Measurements from ENCODE around the gene DDX51.
"Not testable (repeated sequence)": the region's sequence is repeated elsewhere in the genome, so short reads cannot be mapped to it uniquely, and the experiment has no call there.

DDX51 gene

DNA sequence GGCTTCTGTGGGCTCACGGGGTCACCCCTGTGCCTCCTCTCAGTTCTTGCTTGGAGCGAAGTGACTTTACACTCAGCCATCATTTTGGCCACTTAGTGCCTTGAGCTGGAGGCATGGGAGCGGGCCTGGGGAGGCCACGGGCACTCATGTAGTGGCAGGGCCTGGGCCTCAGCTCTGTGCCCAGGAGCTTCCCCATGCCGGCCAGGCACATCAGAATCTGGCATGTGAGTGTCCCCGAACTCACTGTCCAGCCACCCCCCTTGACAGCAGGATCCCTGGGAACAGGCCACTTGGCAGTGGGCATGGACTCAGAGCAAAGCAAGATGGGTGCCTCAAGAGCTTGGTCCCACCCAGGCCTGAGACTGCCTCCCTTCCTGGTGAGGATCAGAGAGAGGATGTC lies 29.5 kb downstream of the DDX51 start:
- DNase-seq (ENCODE audit: low spot score): no peak

DNA sequence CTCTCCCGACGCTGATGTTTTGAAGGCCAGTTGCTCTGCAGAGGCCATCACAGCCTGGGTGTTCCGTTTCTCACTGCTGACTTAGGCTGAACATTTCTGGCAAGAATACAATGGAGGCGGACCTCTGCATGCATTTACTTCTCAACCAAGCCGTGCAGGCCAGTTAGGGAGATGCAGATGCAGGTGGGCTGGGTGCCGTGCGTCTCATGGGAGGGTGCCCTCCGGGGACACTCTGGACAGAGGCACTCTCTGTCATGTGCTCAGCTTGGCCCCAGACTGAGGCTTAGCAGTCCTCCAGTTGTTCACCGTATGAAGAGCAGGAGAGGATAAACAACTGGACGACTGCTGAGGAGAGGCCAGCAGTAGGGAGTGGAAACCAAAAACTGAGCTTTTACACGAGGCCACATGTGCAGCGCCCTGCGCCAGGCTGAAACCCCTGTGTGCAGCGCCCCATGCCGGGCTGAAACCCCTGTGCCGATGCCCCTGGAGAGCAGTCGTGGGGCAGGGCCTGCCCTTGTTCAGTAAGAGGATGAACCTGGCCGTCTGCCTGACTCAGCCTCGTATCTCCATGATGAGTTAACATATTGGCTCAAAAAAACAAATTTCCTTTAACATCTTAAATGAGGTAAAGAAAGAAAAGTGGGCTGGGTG lies 32.3 kb downstream of the DDX51 start:
- DNase-seq (ENCODE audit: low spot score): no peak

DNA sequence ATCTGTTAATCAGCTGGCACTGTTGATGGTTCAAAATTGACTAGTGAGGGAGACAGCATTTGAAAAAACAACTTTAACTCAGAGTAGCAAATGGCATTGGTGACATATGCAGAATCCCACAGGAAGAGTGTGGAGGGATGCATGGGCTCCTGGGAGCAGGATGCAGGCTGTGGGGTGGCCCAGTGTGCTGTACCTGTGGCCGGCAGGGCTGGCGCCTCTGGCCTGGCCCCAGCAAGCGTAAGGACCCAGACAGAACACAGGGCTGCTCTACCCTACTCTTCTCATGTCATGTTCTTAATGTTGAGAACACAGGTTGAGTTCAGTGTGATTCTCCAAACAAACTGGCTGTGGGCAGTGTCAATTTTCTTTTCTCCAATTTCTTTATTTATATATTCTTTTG lies 33.4 kb downstream of the DDX51 start:
- no peak for DNase-seq (ENCODE audit: low spot score)

DNA sequence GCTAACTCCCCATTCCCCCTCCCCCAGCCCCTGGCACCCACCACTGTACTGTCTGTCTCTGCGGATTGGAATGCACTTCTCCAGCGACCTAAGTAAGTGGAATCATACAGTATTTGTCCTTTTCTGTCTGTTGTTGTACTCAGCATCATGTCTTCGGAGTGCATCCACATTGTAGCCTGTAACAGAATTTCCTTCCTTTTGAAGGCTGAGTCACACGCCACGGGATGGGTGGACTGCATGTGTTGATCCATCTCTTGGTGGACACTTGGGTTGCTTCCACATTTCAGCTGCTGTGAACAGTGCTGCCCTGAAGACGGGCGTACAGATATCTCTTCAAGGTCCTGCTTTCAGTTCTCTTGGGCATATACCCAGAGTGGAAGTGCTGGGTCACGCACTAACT lies 34.4 kb downstream of the DDX51 start:
- DNase-seq (ENCODE audit: low spot score): no peak

DNA sequence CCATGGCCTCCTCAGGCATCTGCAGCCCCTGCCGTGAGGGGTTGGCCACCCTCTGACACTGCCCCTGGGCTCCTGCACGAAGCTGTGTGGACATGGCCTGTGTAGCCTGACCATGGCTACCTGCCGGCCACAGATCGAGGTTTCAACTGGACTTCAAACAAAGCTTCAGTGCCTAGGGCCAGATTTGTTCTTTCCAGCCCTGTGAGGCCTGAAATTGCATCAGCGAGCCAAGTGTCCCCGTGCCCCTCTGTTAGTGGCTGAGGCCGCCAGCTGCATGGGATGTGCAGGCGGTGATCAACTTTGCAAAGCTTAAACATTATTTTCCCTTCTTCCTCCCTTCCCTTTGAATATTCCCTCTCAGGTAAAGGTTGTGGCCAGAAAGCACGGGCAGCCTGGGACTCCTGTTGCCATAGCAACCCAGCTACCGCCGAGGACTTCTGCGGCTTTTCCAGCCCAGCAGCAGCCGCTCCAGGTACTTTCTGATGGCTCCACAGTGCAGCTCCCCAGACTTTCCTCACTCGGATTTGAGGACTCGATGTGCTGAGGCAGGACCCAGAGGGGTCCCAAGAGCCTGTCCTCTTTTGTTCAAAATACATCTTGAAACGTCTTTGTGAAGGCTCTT lies 35.8 kb downstream of the DDX51 start:
- DNase-seq (ENCODE audit: low spot score): no peak

DNA sequence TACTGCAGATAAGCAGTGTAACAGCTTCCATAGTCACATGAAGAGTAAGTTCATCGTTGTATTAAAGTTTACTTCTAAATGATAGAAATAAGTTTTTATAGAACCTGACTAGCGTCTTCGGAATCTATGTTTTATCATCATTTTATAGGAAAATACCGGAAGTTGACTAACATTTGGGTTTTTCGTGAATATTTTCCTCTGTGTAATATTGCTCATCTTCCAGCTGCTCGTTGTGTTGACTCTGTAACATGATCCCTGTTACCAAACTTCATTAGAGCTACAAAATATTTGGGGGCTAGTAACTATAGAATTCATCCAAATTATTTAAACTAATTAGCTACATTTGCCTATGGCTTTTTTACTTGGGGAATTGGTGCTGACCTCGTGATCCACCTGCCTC lies 37.2 kb downstream of the DDX51 start:
- DNase-seq (ENCODE audit: low spot score): no peak

DNA sequence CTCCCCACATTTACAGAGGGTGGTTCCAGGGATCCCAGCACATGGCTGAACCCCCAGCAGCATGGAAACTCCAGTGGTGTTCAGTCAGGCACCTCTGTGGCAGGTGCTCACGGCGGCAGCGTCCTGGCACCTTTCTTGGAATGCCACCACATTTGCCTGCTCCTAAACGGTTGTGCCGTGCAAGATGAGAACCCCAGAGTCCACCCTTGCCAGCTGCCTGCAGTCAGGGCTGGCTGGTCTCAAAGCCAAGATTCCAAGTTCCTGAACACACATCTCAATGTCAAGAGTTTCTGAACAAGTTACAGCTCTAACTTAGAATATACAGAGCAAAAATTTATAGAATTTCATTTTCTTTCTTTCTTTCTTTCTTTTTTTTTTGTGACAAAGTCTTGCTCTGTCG lies 38.7 kb downstream of the DDX51 start:
- DNase-seq (ENCODE audit: low spot score): no peak

DNA sequence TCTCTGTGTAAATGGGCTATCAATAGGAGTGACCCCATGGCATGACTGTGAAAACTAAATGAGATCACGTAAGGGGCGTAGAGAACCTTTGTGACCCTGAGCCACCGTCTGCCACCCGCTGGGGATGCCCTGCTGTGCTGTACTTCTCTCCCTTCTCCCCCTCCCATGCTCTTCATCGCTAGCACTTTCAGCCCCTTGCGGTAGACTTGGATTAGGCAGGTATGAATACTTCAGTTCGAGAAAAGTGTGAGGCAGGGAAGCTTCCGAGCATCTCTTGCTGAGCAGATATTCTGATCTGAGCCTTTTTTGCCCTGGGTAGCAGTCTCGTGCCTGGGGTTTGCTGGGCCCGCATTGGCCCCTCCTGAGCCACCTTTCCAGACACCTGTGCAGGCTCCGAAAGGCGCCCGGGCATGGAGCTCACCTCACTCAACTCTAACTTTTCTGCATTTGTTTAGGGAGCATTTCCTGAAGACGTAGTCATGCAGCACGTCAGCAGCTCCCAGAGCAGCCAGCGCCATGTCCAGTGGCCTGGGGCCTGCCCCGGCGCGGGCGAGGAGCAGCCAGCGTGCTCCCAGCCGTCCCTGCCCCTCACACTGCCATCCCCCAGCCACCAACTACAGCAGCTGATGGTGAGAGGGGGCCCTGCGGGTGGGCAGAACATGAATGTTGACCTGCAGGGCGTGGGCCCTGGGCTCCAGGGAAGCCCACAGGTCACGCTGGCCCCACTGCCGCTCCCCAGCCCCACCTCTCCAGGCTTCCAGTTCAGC lies 40.4 kb downstream of the DDX51 start:
- DNase-seq (ENCODE audit: low spot score): no peak

DNA sequence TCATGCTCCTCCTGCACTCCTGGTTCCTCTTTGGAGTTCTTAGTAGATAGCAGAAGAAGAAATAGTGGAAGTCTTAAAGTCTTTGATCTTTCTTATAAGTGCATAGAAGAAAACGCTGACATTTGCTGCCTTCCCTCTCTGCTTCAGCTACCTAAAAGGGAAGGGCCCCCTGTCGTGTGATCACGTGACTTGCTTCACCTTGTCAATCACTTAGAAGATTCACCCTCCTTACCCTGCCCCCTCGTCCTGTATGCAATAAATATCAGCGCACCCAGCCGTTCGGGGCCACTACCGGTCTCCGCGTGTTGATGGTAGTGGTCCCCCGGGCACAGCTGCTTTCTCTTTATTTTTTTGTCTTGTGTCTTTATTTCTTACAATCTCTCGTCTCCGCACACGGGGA lies 41.0 kb downstream of the DDX51 start:
- not testable (repeated sequence) for DNase-seq (ENCODE audit: low spot score)

DNA sequence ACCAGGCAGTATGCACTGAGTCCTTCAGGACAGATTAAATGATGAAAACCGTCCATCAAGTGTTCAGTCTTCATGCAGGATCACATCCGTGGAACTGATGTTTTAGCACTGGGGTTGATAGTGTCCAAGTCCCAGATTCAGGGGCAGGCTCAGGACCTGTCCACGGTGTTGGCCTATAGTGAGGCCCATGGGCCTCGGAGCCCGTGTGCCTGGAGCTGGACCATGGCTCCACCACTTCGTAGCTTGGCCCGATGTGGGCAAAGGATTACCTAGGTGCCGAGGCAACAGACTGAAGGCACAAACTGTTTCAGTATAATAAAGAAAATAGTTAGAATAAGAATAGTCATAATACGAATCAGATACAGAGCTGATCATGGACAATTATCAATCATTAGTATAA lies 41.8 kb downstream of the DDX51 start:
- DNase-seq (ENCODE audit: low spot score): no peak

DNA sequence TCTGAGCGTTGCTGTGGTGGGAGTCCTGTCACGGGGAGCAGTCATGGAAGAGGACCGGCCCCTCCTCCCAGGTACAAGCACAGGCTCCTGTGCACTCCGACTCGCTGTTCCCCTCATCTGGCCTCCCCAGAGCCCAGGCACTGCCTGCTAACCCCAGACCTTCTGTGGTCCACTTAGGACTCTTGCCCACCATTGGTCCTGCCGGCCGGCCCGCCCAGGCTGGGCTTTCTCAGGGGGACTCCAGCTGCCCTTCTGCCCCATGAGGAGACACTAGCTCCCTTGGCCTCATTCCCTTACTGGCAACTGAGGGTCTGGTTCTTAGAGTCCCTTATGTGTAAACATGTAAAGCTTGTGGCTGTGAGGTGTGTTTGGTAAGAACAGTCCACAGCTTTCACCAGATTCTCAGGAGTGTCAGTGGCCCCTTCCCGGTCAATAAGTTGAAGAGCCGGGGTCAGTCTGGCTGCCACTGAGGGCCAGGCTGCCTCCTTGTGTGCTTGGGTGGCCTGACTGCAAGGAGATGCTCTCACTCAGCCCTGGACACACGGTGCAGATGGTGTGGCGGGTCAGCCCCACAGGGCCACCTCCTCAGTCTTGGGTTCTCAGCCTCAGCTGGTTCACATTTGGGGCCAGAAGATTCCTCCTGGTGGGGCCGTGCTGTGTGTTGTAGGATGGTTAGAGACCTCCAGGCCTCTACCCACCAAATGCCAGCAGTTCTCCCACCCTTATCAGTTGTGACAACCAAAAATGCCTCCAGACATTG lies 43.6 kb downstream of the DDX51 start:
- DNase-seq (ENCODE audit: low spot score): no peak

DNA sequence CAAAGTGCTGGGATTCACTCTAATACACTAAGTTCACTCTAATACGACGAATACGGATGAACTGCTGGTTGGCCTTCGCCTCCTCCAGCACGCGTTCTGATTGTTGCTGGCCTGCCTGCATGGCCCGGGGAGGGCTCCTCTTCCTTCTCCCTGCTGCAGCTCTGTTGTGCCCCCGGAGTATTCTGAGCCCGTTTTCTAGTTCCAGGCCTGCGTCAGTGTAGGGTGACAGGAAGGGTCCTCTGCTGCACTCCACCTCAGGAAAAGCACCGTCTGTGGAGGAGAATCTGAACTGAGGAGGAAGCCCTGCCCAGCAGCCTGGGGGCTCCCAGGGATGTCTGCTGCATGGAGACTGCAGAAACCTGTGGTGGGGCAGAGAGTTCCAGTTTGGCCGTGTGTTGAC lies 44.4 kb downstream of the DDX51 start:
- DNase-seq (ENCODE audit: low spot score): no peak

DNA sequence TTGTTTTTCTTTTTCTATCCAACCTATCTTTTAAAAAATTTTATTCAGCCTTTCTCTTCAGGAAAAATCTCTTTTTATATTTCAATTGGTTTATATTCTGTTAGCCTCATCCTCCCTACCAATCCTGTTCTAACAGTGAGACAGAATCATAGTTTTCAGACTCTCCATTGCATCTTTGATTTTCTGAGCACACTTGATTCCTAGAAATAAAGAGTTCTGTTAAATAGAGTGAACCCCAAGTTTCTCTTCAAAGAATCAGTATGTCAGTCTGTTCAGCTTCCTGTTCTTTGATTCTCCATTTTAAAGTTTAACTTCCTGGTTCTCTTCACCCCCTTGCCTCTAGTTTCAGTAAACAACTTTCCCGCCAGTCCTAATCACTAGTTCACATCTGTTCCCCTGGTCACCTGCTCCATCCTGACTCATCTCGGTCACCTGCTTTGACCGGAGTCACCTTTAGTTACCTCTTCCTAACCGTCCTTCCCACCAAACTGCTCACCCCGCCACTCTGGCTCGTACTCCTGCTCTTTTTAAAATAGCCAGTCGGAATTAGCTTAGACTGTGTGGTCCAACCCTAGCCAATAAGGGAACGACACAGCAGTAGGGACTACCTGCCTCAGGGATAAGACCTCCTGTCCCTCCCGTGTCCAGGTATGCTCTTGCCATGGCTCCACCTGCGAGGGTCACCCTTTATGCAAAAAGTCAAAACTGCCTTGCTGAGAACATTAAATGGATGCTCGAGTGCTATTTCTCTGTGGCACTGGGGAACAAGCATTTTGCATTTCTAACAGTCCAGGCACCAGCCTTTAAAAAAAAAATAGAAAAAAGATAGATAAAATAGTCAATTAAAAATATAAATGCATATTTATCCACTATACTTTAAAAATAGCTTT lies 48.4 kb downstream of the DDX51 start:
- DNase-seq (ENCODE audit: low spot score): no peak

DNA sequence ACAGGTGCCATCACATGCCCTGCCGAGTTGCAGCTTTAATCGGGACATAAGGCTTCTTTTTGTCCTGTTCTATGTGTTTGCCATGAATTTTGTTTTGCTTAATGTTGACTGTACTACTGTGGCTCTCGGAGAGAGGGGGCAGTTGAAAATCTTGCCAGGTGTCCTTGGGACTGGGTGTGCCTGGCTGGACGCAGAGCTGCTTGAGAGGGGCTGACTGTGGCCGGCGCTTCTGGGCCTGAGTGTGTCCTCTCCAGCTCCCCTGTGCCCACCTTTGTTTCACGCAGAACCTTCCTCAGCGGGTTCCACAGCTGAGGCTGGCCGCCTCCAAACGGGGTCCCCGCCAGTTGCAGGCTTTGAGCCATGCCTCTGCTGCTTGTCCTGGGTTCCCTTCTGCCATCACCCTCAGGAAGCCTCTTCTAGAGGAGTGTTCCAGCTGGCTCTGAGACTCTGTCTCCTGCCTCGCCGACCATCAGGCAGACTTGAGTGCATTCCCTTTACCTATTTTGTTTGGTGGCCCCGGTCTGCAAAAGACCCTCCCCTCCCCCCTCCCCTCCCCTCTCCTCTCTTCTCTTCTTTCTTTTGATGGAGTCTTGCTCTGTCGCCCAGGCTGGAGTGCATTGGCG lies 49.7 kb downstream of the DDX51 start:
- no peak for DNase-seq (ENCODE audit: low spot score)

DNA sequence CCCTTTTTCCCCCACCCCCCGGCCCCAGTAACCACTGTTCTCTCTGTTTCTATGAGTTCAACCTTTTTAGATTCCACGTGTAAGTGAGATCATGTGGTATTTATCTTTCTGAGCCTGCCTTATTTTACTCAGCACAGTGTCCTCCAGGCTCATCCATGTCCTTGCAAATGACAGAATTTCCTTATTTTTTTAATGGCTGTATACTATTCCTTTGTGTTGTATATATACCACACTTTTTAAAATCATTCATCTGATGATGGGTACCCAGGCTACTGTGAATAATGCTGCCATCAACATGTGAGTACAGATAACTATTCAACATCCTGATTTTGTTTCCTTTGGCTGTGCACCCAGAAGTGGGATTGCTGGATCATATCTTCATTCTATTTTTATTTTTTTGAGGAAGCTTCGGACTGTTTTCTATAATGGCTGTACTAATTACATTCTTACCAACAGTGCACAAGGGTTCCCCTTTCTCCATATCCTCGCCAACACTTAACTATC lies 54.7 kb downstream of the DDX51 start:
- no peak for DNase-seq (ENCODE audit: low spot score)
